OCI-LY3 (cell line): ENCODE results near the gene TNS4.

Experiments used
- H2AFZ ChIP-seq: fragments of 200-600, 300-600 bp; shearing (Covaris generic); 2 replicates; pipeline ENCODE4 v1.6.0; 2014; ENCODE audit warnings: antibody characterized with exemption, low read depth, low read length
- H3K27ac ChIP-seq: fragments of 200-600, 300-600 bp; sonication (generic); 2 replicates; pipeline ENCODE4 v1.5.1; 2014; ENCODE audit warnings: mild to moderate bottlenecking, low read length, moderate library complexity, mixed read lengths
- H3K27me3 ChIP-seq: fragments of 200-600, 300-600 bp; sonication (generic); 2 replicates; pipeline ENCODE4 v1.6.1; 2014; ENCODE audit warnings: low read depth, low read length, mixed read lengths
- H3K36me3 ChIP-seq: fragments of 200-600, 300-600 bp; sonication (generic); replicated peaks from 2 replicates; pipeline ENCODE3; 2014; ENCODE audit warnings: low read depth, low read length, mixed read lengths
- H3K4me1 ChIP-seq: fragments of 300-600, 200-600 bp; sonication (generic); 2 replicates; pipeline ENCODE4 v1.6.1; 2014; ENCODE audit warnings: low read length, mixed read lengths
- H3K4me2 ChIP-seq: fragments of 200-600, 300-600 bp; sonication (generic); 2 replicates; pipeline ENCODE4 v1.6.1; 2014; ENCODE audit warnings: low read length, mixed read lengths
- H3K4me3 ChIP-seq: fragments of 300-600, 200-600 bp; sonication (generic); 2 replicates; pipeline ENCODE4 v1.5.1; 2014; ENCODE audit warnings: antibody characterized with exemption, mild to moderate bottlenecking, low read length, moderate library complexity
- H3K79me2 ChIP-seq: fragments of 300-600, 200-600 bp; shearing (Covaris generic); 2 replicates; pipeline ENCODE4 v1.6.1; 2014; ENCODE audit warnings: mild to moderate bottlenecking, low read length, mixed read lengths
- H3K9ac ChIP-seq: fragments of 300-600, 200-600 bp; shearing (Covaris generic); 2 replicates; pipeline ENCODE4 v1.6.0; 2014; ENCODE audit warnings: mild to moderate bottlenecking, low read length, moderate library complexity
- H3K9me3 ChIP-seq: fragments of 200-600, 300-600 bp; shearing (Covaris generic); 2 replicates; pipeline ENCODE4 v1.6.1; 2014; ENCODE audit warnings: low read length, mixed read lengths; ENCODE audit not compliant: insufficient read depth
- H4K20me1 ChIP-seq: fragments of 200-600, 300-600 bp; sonication (generic); 2 replicates; pipeline ENCODE4 v1.6.1; 2016; ENCODE audit warnings: low read length, mixed read lengths; ENCODE audit not compliant: insufficient read depth
- CTCF ChIP-seq: fragments of 200-600, 300-600 bp; sonication (generic); IDR thresholded peaks from 2 replicates; pipeline ENCODE4 v1.5.1; 2014; ENCODE audit warnings: antibody characterized with exemption, low read length, low read depth
- EZH2phosphoT487 ChIP-seq: fragments of 200-600 bp; shearing (Covaris generic); IDR thresholded peaks from 2 replicates; pipeline ENCODE4 v1.6.1; 2018; ENCODE audit warnings: antibody characterized with exemption, mixed run types, low read depth

Gene TNS4

GRCh38 chr17:40535438-40535837, 34.0 kb upstream of the TNS4 start:
- H3K9ac ChIP-seq, result no peak overlapping the region
- no peak overlapping the region for H3K4me3 ChIP-seq
- no peaks in the 10 kb centered on the region for H3K27me3 ChIP-seq
- H3K9me3 ChIP-seq, result no peaks in the 10 kb centered on the region
- TF ChIP-seq EZH2phosphoT487, result no peak
- no peak for TF ChIP-seq CTCF
- H2AFZ ChIP-seq, result no peak overlapping the region
- no peaks in the 10 kb centered on the region for H3K79me2 ChIP-seq
- H4K20me1 ChIP-seq, result no peaks in the 10 kb centered on the region
- H3K4me1 ChIP-seq, result peaks cover 64% of the 10 kb centered on the region
- H3K36me3 ChIP-seq, result no peaks in the 10 kb centered on the region
- no peak overlapping the region for H3K27ac ChIP-seq
- no peak overlapping the region for H3K4me2 ChIP-seq

- no peaks in the 10 kb centered on the region for H3K36me3 ChIP-seq
- TF ChIP-seq EZH2phosphoT487 (no peak), CTCF (no peak)
- H3K4me3 ChIP-seq, result peak overlapping the region; percentile 71; the same call in 1 of the 2 replicates
- no peak overlapping the region for H2AFZ ChIP-seq
- peak overlapping the region; percentile 63; the same call in 1 of the 2 replicates for H3K9ac ChIP-seq
- H3K9me3 ChIP-seq, result no peaks in the 10 kb centered on the region
- H3K79me2 ChIP-seq, result no peaks in the 10 kb centered on the region
- H3K27me3 ChIP-seq, result no peaks in the 10 kb centered on the region
- H3K27ac ChIP-seq, result peak overlapping the region; percentile 48; the same call in 1 of the 2 replicates
- peak overlapping the region; percentile 77 for H3K4me2 ChIP-seq
- no peaks in the 10 kb centered on the region for H4K20me1 ChIP-seq
- peaks cover 69% of the 10 kb centered on the region for H3K4me1 ChIP-seq
Observed at GRCh38 chr17:40534371-40535189, 33.2 kb upstream of the TNS4 start.

GRCh38 chr17:40533896-40534295, 32.5 kb upstream of the TNS4 start:
- Histone ChIP-seq H3K4me2 (peak overlapping the region; percentile 77), H3K27me3 (no peaks in the 10 kb centered on the region), H3K36me3 (no peaks in the 10 kb centered on the region), H4K20me1 (no peaks in the 10 kb centered on the region), H3K9ac (peak overlapping the region; percentile 63), H3K27ac (peak overlapping the region; percentile 48), H3K4me3 (peak overlapping the region; percentile 71), H2AFZ (peak overlapping the region; percentile 51; the same call in 1 of the 2 replicates), H3K79me2 (no peaks in the 10 kb centered on the region), H3K9me3 (no peaks in the 10 kb centered on the region), H3K4me1 (peaks cover 69% of the 10 kb centered on the region)
- no peak for TF ChIP-seq EZH2phosphoT487
- TF ChIP-seq CTCF, result no peak

GRCh38 chr17:40532520-40533253, 31.3 kb upstream of the TNS4 start:
- Histone ChIP-seq H2AFZ (no peak overlapping the region), H3K27me3 (no peaks in the 10 kb centered on the region), H3K9ac (peak overlapping the region; percentile 63), H3K36me3 (no peaks in the 10 kb centered on the region), H3K9me3 (no peaks in the 10 kb centered on the region), H3K27ac (peak overlapping the region; percentile 92), H3K4me3 (peak overlapping the region; percentile 71), H3K4me1 (peaks cover 61% of the 10 kb centered on the region), H3K79me2 (no peaks in the 10 kb centered on the region), H3K4me2 (peak overlapping the region; percentile 77), H4K20me1 (no peaks in the 10 kb centered on the region)
- TF ChIP-seq EZH2phosphoT487, result no peak
- no peak for TF ChIP-seq CTCF
